Activated T-cell treated with anti-CD3 and anti-CD28 coated beads for 48 hours (primary cell): ENCODE measurements around the gene TPD52L2.
"Not testable (repeated sequence)": the region's sequence is repeated elsewhere in the genome, so short reads cannot be mapped to it uniquely, and the experiment has no call there.

Source experiments
- DNase-seq: peaks from one replicate; pipeline ENCODE4 v3.0.0-alpha.2; 2020; ENCODE audit warnings: low read depth

Gene TPD52L2

DNA sequence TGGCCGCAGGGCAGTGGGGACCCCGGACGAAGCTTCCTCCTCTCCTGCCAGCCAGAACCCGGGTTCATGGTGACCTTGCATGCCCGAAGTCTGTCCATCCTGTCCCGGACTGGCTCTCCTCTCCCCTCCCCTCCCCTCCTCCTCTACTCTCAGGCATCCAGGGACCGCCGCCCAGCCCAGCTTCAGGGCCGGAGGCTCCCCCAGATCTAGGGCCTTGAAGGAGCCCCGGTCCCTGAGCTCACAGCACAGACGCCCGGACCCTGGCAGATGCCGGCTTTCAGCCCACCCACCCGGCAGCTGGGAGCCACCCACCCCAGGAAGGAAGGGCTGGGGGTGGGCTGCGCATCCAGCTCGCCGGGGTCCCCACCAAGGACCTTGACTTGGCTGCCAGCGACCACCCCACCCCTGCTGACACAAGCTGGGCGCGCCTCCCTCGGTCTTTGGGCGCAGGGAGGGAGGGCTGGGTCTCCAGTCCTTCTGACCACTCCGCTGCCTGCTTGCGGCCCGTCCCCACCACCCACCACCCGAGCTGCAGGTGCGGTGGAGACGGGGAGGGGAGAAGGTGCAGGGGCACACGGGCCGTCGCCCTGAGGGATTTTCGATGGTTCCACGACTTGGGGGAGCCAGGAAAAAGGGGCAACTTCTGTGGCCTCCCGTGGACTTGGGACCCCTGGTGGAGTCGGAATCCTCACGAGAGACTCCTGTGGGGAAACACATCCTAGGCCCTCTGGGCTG is 9.5 kb upstream of the TPD52L2 start:
- no peak for DNase-seq

DNA sequence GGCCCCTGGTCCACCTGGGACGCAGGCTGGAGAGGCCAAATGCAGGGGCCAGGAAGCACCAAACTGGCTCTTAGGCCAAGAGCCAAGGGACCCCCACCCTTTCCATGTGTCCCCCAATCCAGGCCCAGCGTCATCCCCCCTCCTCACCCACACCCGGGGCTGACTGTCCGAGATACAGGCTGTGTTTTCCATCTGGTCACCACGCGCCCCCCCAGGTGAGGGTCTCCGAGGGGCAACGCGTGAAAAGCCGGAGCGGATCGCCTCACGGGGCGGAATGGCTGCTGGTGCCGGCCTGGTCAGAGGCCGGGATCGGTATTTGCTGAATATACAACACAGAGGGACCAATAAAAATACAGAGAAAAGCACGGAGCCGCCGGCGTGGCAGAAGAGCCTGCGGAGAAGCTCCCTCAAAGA is 9.0 kb upstream of the TPD52L2 start:
- no peak for DNase-seq

- DNase-seq: no peak
Observed at GRCh38 chr20:63857764-63858392, 7.2 kb upstream of the TPD52L2 start.

GRCh38 chr20:63858393-63859165 is 6.5 kb upstream of the TPD52L2 start:
- DNase-seq: no peak

DNA sequence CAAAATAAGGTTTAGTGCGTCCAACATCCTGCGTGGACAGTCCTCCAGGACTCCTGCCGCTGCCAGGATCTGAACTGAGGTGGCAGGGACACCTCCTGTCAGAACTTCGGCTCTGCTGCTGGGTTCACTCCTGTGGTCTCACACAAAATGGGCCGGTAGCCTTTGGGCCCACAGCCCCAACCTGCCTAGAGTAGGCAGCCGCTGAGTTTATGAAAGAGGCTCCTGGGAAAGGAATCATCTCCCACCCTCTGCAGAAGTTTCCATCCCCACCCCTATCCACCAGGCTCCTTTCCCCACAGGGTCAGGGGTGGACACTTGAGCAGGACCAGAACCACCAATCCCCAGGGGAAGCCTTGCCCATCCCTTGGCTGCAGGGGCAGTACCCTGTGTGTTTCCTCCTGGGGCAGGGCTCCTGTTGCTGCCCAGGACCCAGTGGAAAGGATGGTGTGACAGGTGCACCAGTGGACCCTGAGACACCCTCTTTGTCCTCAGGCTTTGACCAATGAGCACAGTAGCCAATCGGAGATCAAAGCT is 5.8 kb upstream of the TPD52L2 start:
- no peak for DNase-seq

DNA sequence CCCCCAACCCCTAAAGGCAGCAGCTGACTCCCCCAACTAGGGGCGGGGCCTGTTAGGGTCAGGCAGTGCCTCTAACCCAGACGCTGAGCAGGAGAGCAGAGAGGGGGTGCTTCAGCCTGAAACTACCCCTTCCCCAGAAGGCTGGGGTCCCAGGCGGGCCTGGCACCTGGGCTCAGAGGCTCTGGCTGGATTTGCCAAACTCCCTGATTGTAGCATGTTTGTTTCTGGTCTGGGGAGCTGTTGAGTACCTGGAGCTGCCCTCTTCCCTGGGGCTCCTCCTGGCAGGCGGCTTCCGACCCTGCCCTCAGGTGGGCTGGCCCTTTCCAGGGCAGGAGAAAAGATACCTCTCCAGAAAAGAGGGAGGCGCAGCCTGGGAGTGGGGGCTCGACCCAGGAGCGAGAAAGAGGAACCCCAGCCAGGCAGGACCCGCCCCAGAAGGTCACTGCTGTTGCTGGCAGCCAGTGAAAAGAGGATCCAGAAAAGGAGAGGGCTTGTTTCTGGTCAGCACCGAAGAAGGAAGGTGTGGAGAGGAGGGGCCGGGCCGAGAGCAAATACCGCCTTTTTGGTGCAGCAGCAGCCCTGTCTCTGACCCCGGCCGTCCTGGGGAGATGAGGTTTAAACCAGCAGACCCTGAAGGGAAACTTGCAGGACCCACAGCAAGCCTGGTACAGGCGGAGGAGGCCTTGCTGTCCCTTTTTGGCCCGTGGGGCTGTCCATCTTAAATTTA is 4.6 kb upstream of the TPD52L2 start:
- DNase-seq: no peak

- DNase-seq: no peak
Observed at GRCh38 chr20:63861365-63861934, 3.6 kb upstream of the TPD52L2 start, which contains the start of gene ABHD16B. ABHD16B (plus strand) TSS chr20:63861498; CDS start chr20:63861541, 43 bp downstream.

DNA sequence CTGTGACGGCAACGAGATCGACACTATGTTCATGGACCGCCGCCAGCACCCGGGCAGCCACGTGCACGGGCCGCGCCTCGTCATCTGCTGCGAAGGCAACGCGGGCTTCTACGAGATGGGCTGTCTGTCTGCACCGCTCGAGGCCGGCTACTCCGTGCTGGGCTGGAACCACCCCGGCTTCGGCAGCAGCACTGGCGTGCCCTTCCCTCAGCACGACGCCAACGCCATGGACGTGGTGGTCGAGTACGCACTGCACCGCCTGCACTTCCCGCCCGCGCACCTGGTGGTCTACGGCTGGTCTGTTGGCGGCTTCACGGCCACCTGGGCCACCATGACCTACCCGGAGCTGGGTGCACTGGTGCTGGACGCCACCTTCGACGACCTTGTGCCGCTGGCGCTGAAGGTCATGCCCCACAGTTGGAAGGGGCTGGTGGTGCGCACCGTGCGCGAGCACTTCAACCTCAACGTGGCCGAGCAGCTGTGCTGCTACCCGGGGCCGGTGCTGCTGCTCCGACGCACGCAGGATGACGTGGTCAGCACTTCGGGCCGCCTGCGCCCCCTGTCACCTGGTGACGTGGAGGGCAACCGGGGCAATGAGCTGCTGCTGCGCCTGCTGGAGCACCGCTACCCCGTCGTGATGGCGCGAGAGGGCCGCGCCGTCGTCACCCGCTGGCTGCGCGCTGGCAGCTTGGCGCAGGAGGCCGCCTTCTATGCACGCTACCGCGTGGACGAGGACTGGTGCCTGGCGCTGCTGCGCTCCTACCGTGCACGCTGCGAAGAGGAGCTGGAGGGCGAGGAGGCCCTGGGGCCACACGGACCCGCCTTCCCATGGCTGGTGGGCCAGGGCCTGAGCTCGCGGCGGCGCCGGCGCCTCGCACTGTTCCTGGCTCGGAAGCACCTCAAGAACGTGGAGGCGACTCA is 2.8 kb upstream of the TPD52L2 start:
- no peak for DNase-seq

DNA sequence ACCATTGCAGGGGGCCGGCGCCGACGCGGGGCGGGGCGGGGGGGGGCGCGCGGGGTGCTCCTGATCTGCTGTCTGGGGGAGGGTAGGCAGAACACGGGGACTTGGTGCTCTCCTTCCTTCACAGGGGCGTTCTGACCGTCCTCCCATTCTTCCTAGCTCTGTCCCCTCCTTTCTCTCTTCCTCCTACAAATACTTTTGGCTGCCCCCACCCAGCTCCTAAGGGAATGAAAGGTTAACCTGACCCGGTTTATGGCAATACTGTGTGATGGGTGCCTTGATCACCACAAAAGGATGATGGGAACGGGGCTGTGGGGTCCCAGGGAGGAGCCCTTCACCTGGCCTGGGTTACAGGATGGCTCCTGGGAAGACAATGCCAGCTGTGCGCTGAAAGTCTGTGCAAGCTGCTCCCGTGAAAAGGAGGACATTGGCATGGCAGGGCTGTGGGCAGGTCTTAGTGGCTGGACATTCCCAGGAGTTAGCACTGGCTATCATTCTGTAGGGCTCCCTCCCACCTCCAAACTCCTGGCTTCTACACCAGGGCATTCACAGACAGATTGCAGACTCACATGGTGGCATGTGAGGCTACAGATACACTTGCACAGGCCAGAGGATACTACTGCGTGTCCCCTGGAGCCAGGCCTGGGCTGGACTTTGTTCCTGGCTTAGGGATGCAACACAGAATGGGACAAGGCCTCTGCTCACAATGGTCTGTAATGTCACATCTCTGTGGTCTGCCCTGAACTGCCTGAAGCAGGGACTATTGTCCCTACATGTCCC is 1.9 kb upstream of the TPD52L2 start:
- no peak for DNase-seq

DNA sequence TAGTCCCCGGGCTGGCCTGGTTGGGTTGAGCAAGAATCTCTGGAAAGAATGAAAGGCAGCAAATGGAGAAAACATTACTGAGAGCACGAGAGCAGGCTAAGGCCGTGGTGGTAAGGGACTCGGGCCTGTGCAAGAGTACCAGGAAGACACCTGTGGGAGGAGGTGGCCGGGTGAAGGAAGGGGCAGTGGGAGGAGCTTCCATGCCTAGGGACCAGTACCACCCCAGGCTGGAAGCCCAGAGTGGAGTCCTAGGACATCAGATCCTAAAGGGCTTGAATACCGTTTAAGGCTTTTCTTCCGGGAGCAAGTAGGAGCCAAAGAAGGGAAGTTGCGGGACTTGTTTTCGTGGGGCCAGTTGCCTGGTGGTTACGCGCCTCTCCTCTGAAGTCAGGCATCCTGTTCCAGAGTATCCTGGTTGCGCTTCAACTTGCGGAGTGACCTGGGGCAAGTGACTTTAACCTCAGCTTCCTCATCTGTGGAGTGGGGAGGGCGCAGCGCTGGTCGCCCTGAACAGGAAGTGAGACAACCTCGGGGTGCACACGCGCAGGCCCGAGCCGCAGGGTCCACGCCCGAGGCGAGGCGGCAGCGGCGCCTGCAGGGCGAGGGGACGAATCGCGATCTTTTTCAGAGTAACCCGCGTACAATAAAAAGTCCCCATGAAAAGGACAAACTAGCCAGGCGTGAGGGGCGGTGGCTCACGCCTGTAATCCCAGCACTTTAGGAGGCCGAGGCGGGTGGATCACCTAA is 1.1 kb upstream of the TPD52L2 start:
- DNase-seq: peak; percentile 76

DNA sequence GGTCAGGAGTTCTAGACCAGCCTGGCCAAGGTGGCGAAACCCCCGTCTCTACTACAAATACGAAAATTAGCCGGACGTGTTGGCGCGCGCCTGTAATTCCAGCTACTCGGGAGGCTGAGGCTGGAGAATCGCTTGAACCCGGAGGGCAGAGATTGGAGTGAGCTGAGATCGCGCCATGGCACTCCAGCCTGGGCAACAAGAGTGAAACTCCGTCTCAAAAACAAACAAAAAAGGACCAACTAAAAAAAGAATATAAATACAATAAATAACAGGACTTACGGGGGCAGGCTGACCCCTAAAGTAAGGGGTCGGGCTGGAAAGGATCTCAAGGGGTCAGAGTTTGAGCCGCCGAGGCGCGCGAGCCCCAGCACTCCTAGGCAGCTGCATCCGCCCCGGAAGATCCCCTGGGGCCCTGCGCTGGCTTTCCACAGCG is 509 bp upstream of the TPD52L2 start:
- DNase-seq: no peak

DNA sequence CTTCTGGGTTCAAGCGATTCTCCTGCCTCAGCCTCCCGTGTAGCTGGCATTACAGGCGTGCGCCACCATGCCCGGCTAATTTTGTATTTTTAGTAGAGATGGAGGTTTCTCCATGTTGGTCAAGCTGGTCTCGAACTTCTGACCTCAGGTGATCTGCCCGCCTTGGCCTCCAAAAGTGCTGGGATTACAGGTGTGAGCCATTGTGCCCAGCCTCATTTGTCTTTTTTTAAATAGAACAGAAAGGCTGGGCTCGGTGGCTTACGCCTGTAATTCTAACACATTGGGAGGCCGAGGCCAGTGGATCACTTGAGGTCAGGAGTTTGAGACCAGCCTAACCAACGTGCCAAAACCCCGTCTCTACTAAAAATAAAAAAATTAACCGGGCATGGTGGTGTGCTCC is 2.0 kb downstream of the TPD52L2 start:
- not testable (repeated sequence) for DNase-seq

DNA sequence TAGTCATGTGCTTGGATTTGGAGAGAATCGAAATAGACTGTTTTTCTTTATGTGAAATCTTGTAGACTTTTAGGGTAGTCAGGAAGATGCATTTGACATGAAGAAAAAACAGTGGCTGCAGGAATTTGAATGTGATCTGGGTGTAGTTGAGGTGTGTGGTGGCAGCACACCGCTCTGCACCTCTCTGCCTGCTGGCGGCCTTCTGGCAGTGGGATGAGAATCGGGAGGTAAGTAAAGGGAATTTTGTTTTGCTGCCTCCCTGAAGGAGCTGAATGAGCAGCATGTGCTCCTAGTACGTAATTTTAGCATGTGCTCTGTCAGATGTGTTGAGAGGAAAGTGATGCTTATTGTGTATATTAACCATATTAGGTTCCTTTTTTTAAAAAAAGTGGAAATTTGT is 3.2 kb downstream of the TPD52L2 start:
- DNase-seq: no peak

GRCh38 chr20:63873477-63873971 is 8.5 kb downstream of the TPD52L2 start:
- peak; percentile 22 for DNase-seq

- not testable (repeated sequence) for DNase-seq
Observed at GRCh38 chr20:63874241-63874640, 9.2 kb downstream of the TPD52L2 start.

- DNase-seq: no peak
Observed at GRCh38 chr20:63876489-63877036, 11.5 kb downstream of the TPD52L2 start.

GRCh38 chr20:63877755-63878470 is 12.8 kb downstream of the TPD52L2 start:
- no peak for DNase-seq
